GM19467 (cell line): ENCODE results near the gene DGKQ.

Source experiments
- ATAC-seq: cut with Tn5 transposase; IDR thresholded peaks from one replicate; pipeline ENCODE4 v1.9.1; 2021; ENCODE audit warnings: mild to moderate bottlenecking, moderate library complexity; ENCODE audit not compliant: unreplicated experiment

The DGKQ gene

GRCh38 chr4:963276-964225, 9.8 kb downstream of the DGKQ start:
- no peak for ATAC-seq

GRCh38 chr4:962231-963208, 10.8 kb downstream of the DGKQ start:
- no peak for ATAC-seq

GRCh38 chr4:961351-962230, 11.8 kb downstream of the DGKQ start:
- ATAC-seq, result no peak

GRCh38 chr4:960636-961350, 12.6 kb downstream of the DGKQ start:
- ATAC-seq, result no peak

GRCh38 chr4:960140-960635, 13.2 kb downstream of the DGKQ start:
- no peak for ATAC-seq

GRCh38 chr4:959338-960139, 13.8 kb downstream of the DGKQ start:
- ATAC-seq, result no peak

GRCh38 chr4:958696-959337, 14.6 kb downstream of the DGKQ start:
- ATAC-seq, result no peak

GRCh38 chr4:958314-958665, 15.1 kb downstream of the DGKQ start:
- no peak for ATAC-seq

- ATAC-seq, result no peak
These were observed 15.6 kb downstream of the DGKQ start for GRCh38 chr4:957581-958313.

- no peak for ATAC-seq
These were observed 16.2 kb downstream of the DGKQ start for GRCh38 chr4:957231-957580.

- ATAC-seq, result no peak
These were observed 16.7 kb downstream of the DGKQ start for GRCh38 chr4:956531-957230.

GRCh38 chr4:955931-956381, 17.4 kb downstream of the DGKQ start:
- ATAC-seq, result no peak

GRCh38 chr4:955161-955921, 18.0 kb downstream of the DGKQ start:
- ATAC-seq, result no peak

- ATAC-seq, result no peak
These were observed 19.0 kb downstream of the DGKQ start for GRCh38 chr4:954211-955020.

GRCh38 chr4:953574-953915, 19.8 kb downstream of the DGKQ start:
- no peak for ATAC-seq
